HepG2 (cell line): ENCODE data around the gene CACNG4. TPM values are rescaled to one million over a fixed set of nuclear protein-coding genes. Genes with fewer than 3 reads are reported as not detected.
A peak's percentile ranks its signal among the peaks of the same experiment; 100 is the strongest.

Source experiments
- ATAC-seq: fragments of 200-7000 bp; cut with Tn5 transposase; 3 replicates; pipeline ENCODE4 v1.9.1; 2020; ENCODE audit warnings: mild to moderate bottlenecking, moderate library complexity
- BruUV-seq: library from RNA; stranded (reverse); fragments of 400-500 nt; replicated peaks from 2 replicates; lab custom pipeline; 2021; lab: Mats Ljungman, UMichigan
- CTCF ChIA-PET: fragments of 300-600 bp; formaldehyde crosslinking; extraction: SDS; loops from one replicate; lab custom pipeline; 2021; ENCODE audit warnings: low total read pairs, inconsistent platforms, low intra/inter-chr PET ratio; lab: Yijun Ruan, JAX
- POLR2A ChIA-PET: fragments of 350-600 bp; sonication (Branson Sonifier 250); formaldehyde crosslinking; loops from one replicate; lab custom pipeline; 2020; ENCODE audit warnings: antibody characterized with exemption, inconsistent platforms; lab: Yijun Ruan, JAX
- DNase-seq: peaks from one replicate; pipeline ENCODE4 v3.0.0-alpha.2; 2015; ENCODE audit warnings: low spot score
- FAIRE-seq: peaks from 3 replicates; lab custom pipeline; 2011; peaks lifted over from hg19 to GRCh38; lab: Jason Lieb, UNC
- H2AFZ ChIP-seq: one replicate; pipeline ENCODE4 v1.6.1; 2011; ENCODE audit warnings: low read length, inconsistent platforms
- H3K27ac ChIP-seq: fragments of 300-600 bp; 3 replicates; pipeline ENCODE4 v1.8.0; 2011; ENCODE audit warnings: mixed run types, mild to moderate bottlenecking, mixed read lengths, low read length, inconsistent platforms; ENCODE audit not compliant: insufficient read depth; ENCODE audit errors: extremely low read length
- H3K27me3 ChIP-seq, 2 experiments: fragments of 200-600 bp in 1 of 2; 2 replicates in 1 of 2; 3 replicates in 1 of 2; pipeline versions ENCODE4 v1.6.0 to v1.8.0; 2011; ENCODE audit warnings: low read length in 2 of 2, mild to moderate bottlenecking in 2 of 2, moderate library complexity in 2 of 2, inconsistent platforms in 1 of 2; ENCODE audit not compliant: insufficient read depth in 2 of 2, control insufficient read depth in 1 of 2
- H3K36me3 ChIP-seq, 2 experiments: fragments of 200-600 bp in 1 of 2; replicated peaks in 1 of 2; 2 replicates in 1 of 2; 3 replicates in 1 of 2; pipeline versions ENCODE4 v1.5.1 to v1.8.0; 2011; ENCODE audit warnings: low read length in 2 of 2, inconsistent platforms in 1 of 2; ENCODE audit not compliant: insufficient read depth in 2 of 2, control insufficient read depth in 1 of 2
- H3K4me1 ChIP-seq: 2 replicates; pipeline ENCODE4 v1.5.1; 2012; ENCODE audit warnings: low read length, inconsistent platforms; ENCODE audit not compliant: insufficient read depth
- H3K4me2 ChIP-seq: 2 replicates; pipeline ENCODE4 v1.6.0; 2011; ENCODE audit warnings: low read depth, low read length, inconsistent platforms
- H3K4me3 ChIP-seq, 3 experiments: fragments of 200-600 bp in 1 of 3; sonication (generic), shearing (Covaris generic) in 1 of 3; replicated peaks in 1 of 3; 2 replicates each; pipeline ENCODE4 v1.5.1; 2011 to 2016; ENCODE audit warnings: low read length in 3 of 3, inconsistent platforms in 2 of 3, low read depth in 2 of 3, mild to moderate bottlenecking in 2 of 3, control low read depth in 1 of 3, mixed read lengths in 1 of 3; ENCODE audit not compliant: insufficient read depth in 1 of 3
- H3K79me2 ChIP-seq: one replicate; pipeline ENCODE4 v1.6.1; 2011; ENCODE audit warnings: low read length, inconsistent platforms; ENCODE audit not compliant: insufficient read depth
- H3K9ac ChIP-seq: 2 replicates; pipeline ENCODE4 v1.6.0; 2011; ENCODE audit warnings: mild to moderate bottlenecking, low read depth, low read length, inconsistent platforms; ENCODE audit not compliant: insufficient read depth
- H3K9me3 ChIP-seq: 2 replicates; pipeline ENCODE4 v1.5.1; 2012; ENCODE audit warnings: mild to moderate bottlenecking, low read length
- H4K20me1 ChIP-seq: 2 replicates; pipeline ENCODE4 v1.6.0; 2011; ENCODE audit warnings: inconsistent platforms, mild to moderate bottlenecking, low read length, moderate library complexity; ENCODE audit not compliant: insufficient read depth
- ATF7 ChIP-seq, 2 experiments: fragments of 450-650 bp in 1 of 2; sonication (generic) in 1 of 2; formaldehyde crosslinking in 1 of 2; IDR thresholded peaks; 2 replicates each; pipeline versions ENCODE4 v1.4.0 to v1.6.1; 2016 to 2020; ENCODE audit warnings: antibody characterized with exemption in 1 of 2, mild to moderate bottlenecking in 1 of 2, missing genetic modification reagents in 1 of 2
- CREBL2 ChIP-seq: sonication (generic); formaldehyde crosslinking; IDR thresholded peaks from 2 replicates; pipeline ENCODE4 v1.8.1; 2023; ENCODE audit warnings: missing genetic modification reagents, mild to moderate bottlenecking, borderline replicate concordance
- JUNB ChIP-seq: sonication (generic); formaldehyde crosslinking; IDR thresholded peaks from 2 replicates; pipeline ENCODE4 v1.8.0; 2022; ENCODE audit warnings: missing genetic modification reagents, mild to moderate bottlenecking, borderline replicate concordance
- MXD3 ChIP-seq: IDR thresholded peaks from 2 replicates; pipeline ENCODE4 v1.6.1; 2016; ENCODE audit warnings: mild to moderate bottlenecking, missing biosample characterization, missing genetic modification reagents
- NFIC ChIP-seq: IDR thresholded peaks from 2 replicates; pipeline ENCODE4 v1.6.1; 2012; ENCODE audit warnings: mild to moderate bottlenecking, low read length, inconsistent platforms
- TGIF2 ChIP-seq: IDR thresholded peaks from 2 replicates; pipeline ENCODE4 v1.6.1; 2016; ENCODE audit warnings: control low read depth, missing compliant biosample characterization
- ZNF607 ChIP-seq: sonication (generic); formaldehyde crosslinking; IDR thresholded peaks from 2 replicates; pipeline ENCODE4 v1.5.1; 2020; ENCODE audit warnings: missing genetic modification reagents, mild to moderate bottlenecking, borderline replicate concordance
- ZNF724P ChIP-seq: sonication (generic); formaldehyde crosslinking; IDR thresholded peaks from 2 replicates; pipeline ENCODE4 v1.8.0; 2022; ENCODE audit warnings: missing genetic modification reagents, borderline replicate concordance
- ZUFSP ChIP-seq: sonication (generic); formaldehyde crosslinking; IDR thresholded peaks from 2 replicates; pipeline ENCODE4 v1.9.0; 2021; ENCODE audit warnings: missing genetic modification reagents, mild to moderate bottlenecking, borderline replicate concordance
- WGBS: methylation state at CpG from one replicate; pipeline ENCODE4 v1.1.6; 2017; ENCODE audit warnings: low lambda C conversion rate; 5-methylcytosine and 5-hydroxymethylcytosine counted together
- in situ Hi-C: cut with HindIII; loops from 2 replicates; pipeline ENCODE4 v1.10.0; 2017; ENCODE audit warnings: low pct_unique_long_range_greater_than_20kb; ENCODE audit not compliant: extremely low pct_ligation_motif_present
- intact Hi-C: fragments of 100-400 bp; cut with micrococcal nuclease; formaldehyde crosslinking; loops from one replicate; pipeline ENCODE4 v1.10.0; 2022; ENCODE audit not compliant: unreplicated experiment
- polyA plus RNA-seq, 8 experiments: library from polyadenylated mRNA; depleted of rRNA in 3 of 8; stranded (reverse) in 7 of 8; unstranded in 1 of 8; fragments of >200 nt; fragmentation: Illumina TruSeq in 4 of 8; extraction: Trizol in 4 of 8; gene quantifications; 2 replicates each; pipeline versions ENCODE4 v1.2.1 to v1.2.3, GENCODE V29; 2011 to 2016; ENCODE audit warnings: low read depth in 4 of 8, missing spikeins in 1 of 8, mixed read lengths in 1 of 8; ENCODE audit not compliant: insufficient read depth in 1 of 8
- total RNA-seq, 5 experiments: library from RNA; depleted of rRNA; stranded (reverse); fragments of >200 nt; fragmentation: Illumina TruSeq; extraction: Trizol; gene quantifications; 2 replicates each; pipeline ENCODE4 v1.2.3, GENCODE V29; 2016; ENCODE audit warnings: low read depth in 1 of 5
- TF ChIP-seq, protein P1 (sequence below): sonication (generic); formaldehyde crosslinking; IDR thresholded peaks from 2 replicates; pipeline ENCODE4 v1.4.0; 2020; ENCODE audit warnings: missing genetic modification reagents

Gene CACNG4
- total and polyA plus RNA-seq, 2 of the 13 experiments (the other 11 are each of a cell fraction or from before 2014, with no cell fraction given) = 0.09 TPM

DNA sequence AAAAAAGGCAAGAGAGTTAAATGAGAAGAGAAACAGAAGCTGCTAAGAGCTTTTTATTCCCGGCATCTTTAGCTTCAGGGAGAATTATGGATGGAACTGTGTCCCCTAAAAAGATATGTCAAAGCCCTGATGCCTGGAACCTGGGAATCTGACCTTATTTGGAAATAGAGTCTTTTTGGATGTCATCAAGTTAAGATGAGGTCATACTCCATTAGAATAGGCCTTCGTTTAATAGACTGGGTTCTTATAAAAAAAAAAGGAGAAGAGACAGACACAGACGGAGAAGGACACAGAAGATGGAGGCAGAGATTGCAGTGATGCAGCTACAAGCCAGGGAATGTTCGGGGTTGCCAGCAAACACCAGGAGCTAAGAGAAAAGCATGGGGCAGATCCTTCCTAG is 24.6 kb downstream of the CACNG4 start:
- ATAC-seq = no peak
- Histone ChIP-seq H3K9me3 (no peaks in the 10 kb centered on the region), H4K20me1 (no peaks in the 10 kb centered on the region; the same call in 1 of the 2 replicates), H3K79me2 (no peaks in the 10 kb centered on the region), H3K27me3 (peaks cover 9 to 76% of the 10 kb centered on the region in 2 experiments; a peak in 4 of 5 replicates), H2AFZ (no peak overlapping the region), H3K4me1 (no peaks in the 10 kb centered on the region), H3K4me2 (no peak overlapping the region), H3K9ac (no peak overlapping the region), H3K4me3 (no peak overlapping the region), H3K36me3 (no peaks in the 10 kb centered on the region), H3K27ac (no peak overlapping the region)
- no peak for DNase-seq
- intact Hi-C loops (no loop called here), in situ Hi-C loops (no loop called here)
- no peak for TF ChIP-seq JUNB
- TF ChIP-seq ATF7 (IDR thresholded peaks at IDR 0.05) = peak; percentile 68
- no peak for TF ChIP-seq ATF7 (CRISPR knock-in tag; IDR thresholded peaks at IDR 0.05)
- no peak for TF ChIP-seq ZNF724P (CRISPR knock-in tag)
- BruUV-seq = no TSS peak
- FAIRE-seq = no peak
- ChIA-PET POLR2A (no interaction called here), CTCF (no interaction called here)
- 36% methylated on average over 4 of the region's 4 CpGs for WGBS

GRCh38 chr17:66989579-66989978 is 25.1 kb downstream of the CACNG4 start:
- TF ChIP-seq ZNF607 = no peak
- no peak for TF ChIP-seq CREBL2 (CRISPR knock-in tag)
- TF ChIP-seq TGIF2 (CRISPR knock-in tag) = no peak
- TF ChIP-seq, protein P1, sequence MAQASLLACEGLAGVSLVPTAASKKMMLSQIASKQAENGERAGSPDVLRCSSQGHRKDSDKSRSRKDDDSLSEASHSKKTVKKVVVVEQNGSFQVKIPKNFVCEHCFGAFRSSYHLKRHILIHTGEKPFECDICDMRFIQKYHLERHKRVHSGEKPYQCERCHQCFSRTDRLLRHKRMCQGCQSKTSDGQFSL = no peak
- TF ChIP-seq NFIC = no peak
- TF ChIP-seq MXD3 (CRISPR knock-in tag) = no peak
- no peak for TF ChIP-seq ZUFSP
- intact Hi-C loops (no loop called here), in situ Hi-C loops (no loop called here)
- DNase-seq (no peak), ATAC-seq (no peak), FAIRE-seq (no peak)
- Histone ChIP-seq H2AFZ (no peak overlapping the region), H3K79me2 (no peaks in the 10 kb centered on the region), H3K27me3 (peaks cover 9 to 76% of the 10 kb centered on the region in 2 experiments), H3K36me3 (no peaks in the 10 kb centered on the region), H3K4me1 (no peaks in the 10 kb centered on the region), H3K4me3 (no peak overlapping the region), H3K9me3 (no peaks in the 10 kb centered on the region), H3K4me2 (no peak overlapping the region), H3K27ac (no peak overlapping the region), H3K9ac (no peak overlapping the region), H4K20me1 (no peaks in the 10 kb centered on the region; the same call in 1 of the 2 replicates)
- BruUV-seq = no TSS peak
- ChIA-PET CTCF (no interaction called here), POLR2A (no interaction called here)
- WGBS = 22% methylated on average over 8 of the region's 8 CpGs
